H1 (cell line): Measurements from ENCODE around the gene ZNF536. TPM values are rescaled to one million over a fixed set of nuclear protein-coding genes. Genes with fewer than 3 reads are reported as not detected.

ENCODE experiments used
- CTCF ChIA-PET: fragments of 300-600 bp; sonication (Branson Sonifier 250); formaldehyde crosslinking; loops from one replicate; lab custom pipeline; 2021; ENCODE audit not compliant: partially characterized antibody; lab: Charles Lee
- POLR2A ChIA-PET: fragments of 300-600 bp; sonication (Branson Sonifier 250); formaldehyde crosslinking; loops from one replicate; lab custom pipeline; 2021; ENCODE audit warnings: inconsistent platforms; ENCODE audit not compliant: partially characterized antibody; lab: Charles Lee
- DNase-seq, 2 experiments: peaks; one replicate each; pipeline versions ENCODE4 v3.0.0 to v3.0.0-alpha.2; 2010 to 2022; ENCODE audit warnings: low spot score in 2 of 2, low read depth in 1 of 2, mixed read lengths in 1 of 2
- FAIRE-seq: peaks from 2 replicates; lab custom pipeline; 2011; peaks lifted over from hg19 to GRCh38; lab: Jason Lieb, UNC
- H2AFZ ChIP-seq: 2 replicates; pipeline ENCODE4 v1.8.1; 2012; ENCODE audit warnings: low read length, inconsistent platforms
- H2AK5ac ChIP-seq: 2 replicates; pipeline ENCODE4 v1.6.1; 2013; ENCODE audit warnings: low read depth, low read length
- H2BK120ac ChIP-seq: replicated peaks from 2 replicates; pipeline ENCODE3; 2013; ENCODE audit warnings: low read depth, low read length, inconsistent platforms
- H2BK12ac ChIP-seq: 2 replicates; pipeline ENCODE4 v1.6.1; 2013; ENCODE audit warnings: low read depth, low read length
- H2BK15ac ChIP-seq: 2 replicates; pipeline ENCODE4 v1.6.1; 2013; ENCODE audit warnings: low read length
- H2BK20ac ChIP-seq: 2 replicates; pipeline ENCODE4 v1.6.1; 2013; ENCODE audit warnings: low read length
- H2BK5ac ChIP-seq: 2 replicates; pipeline ENCODE4 v1.6.1; 2013; ENCODE audit warnings: low read depth, low read length
- H3K14ac ChIP-seq: 2 replicates; pipeline ENCODE4 v1.6.1; 2013; ENCODE audit warnings: inconsistent platforms; ENCODE audit not compliant: insufficient read length
- H3K18ac ChIP-seq: 2 replicates; pipeline ENCODE4 v1.6.1; 2013; ENCODE audit warnings: low read length; ENCODE audit errors: extremely low read depth
- H3K23ac ChIP-seq: 2 replicates; pipeline ENCODE4 v1.6.1; 2013; ENCODE audit warnings: inconsistent platforms; ENCODE audit not compliant: insufficient read length
- H3K23me2 ChIP-seq: 2 replicates; pipeline ENCODE4 v1.6.1; 2013; ENCODE audit warnings: low read depth, low read length
- H3K27ac ChIP-seq: 2 replicates; pipeline ENCODE4 v1.6.1; 2011; ENCODE audit warnings: low read depth, low read length, inconsistent platforms
- H3K27me3 ChIP-seq, 4 experiments: replicated peaks in 1 of 4; 1 replicate in 1 of 4; 2 replicates in 3 of 4; pipeline versions ENCODE4 v1.6.1 to v1.8.1; 2011 to 2013; ENCODE audit warnings: low read length in 3 of 4, mild to moderate bottlenecking in 3 of 4, inconsistent platforms in 2 of 4, mixed read lengths in 2 of 4, moderate library complexity in 1 of 4; ENCODE audit not compliant: control insufficient read depth in 3 of 4, insufficient read depth in 3 of 4; ENCODE audit errors: extremely low read depth in 1 of 4
- H3K36me3 ChIP-seq, 4 experiments: 2 replicates each; pipeline versions ENCODE4 v1.6.1 to v1.8.1; 2011 to 2013; ENCODE audit warnings: mild to moderate bottlenecking in 4 of 4, low read length in 3 of 4, moderate library complexity in 2 of 4, control low read depth in 1 of 4, inconsistent platforms in 1 of 4; ENCODE audit not compliant: insufficient read depth in 4 of 4, control insufficient read depth in 2 of 4
- H3K4ac ChIP-seq: replicated peaks from 2 replicates; pipeline ENCODE3; 2013; ENCODE audit warnings: low read length, low read depth, mixed read lengths, inconsistent platforms; ENCODE audit not compliant: insufficient read length
- H3K4me1 ChIP-seq, 4 experiments: replicated peaks in 1 of 4; 1 replicate in 1 of 4; 2 replicates in 3 of 4; pipeline versions ENCODE4 v1.6.1 to v1.8.1; 2011 to 2013; ENCODE audit warnings: low read length in 3 of 4, inconsistent platforms in 2 of 4, mixed read lengths in 1 of 4; ENCODE audit not compliant: insufficient read depth in 4 of 4, control insufficient read depth in 3 of 4
- H3K4me2 ChIP-seq, 2 experiments: 2 replicates each; pipeline versions ENCODE4 v1.6.1 to v1.8.1; 2011 to 2013; ENCODE audit warnings: low read depth in 2 of 2, low read length in 2 of 2, control low read depth in 1 of 2, inconsistent platforms in 1 of 2, mild to moderate bottlenecking in 1 of 2; ENCODE audit not compliant: insufficient read depth in 1 of 2
- H3K4me3 ChIP-seq, 4 experiments: fragments of 200-600, 300-600 bp in 1 of 4; sonication (generic), shearing (Covaris generic), sonication (Bioruptor Twin) in 1 of 4; 2 replicates each; pipeline versions ENCODE4 v1.5.1 to v1.8.1; 2011 to 2016; ENCODE audit warnings: low read length in 4 of 4, low read depth in 3 of 4, control low read depth in 2 of 4, inconsistent platforms in 2 of 4, mild to moderate bottlenecking in 2 of 4, mixed read lengths in 1 of 4, moderate library complexity in 1 of 4; ENCODE audit not compliant: insufficient read depth in 2 of 4; ENCODE audit errors: extremely low read depth in 1 of 4
- H3K56ac ChIP-seq: replicated peaks from 2 replicates; pipeline ENCODE3; 2013; ENCODE audit warnings: low read depth, mild to moderate bottlenecking, mixed read lengths, low read length, inconsistent platforms; ENCODE audit not compliant: insufficient read length
- H3K79me1 ChIP-seq: 2 replicates; pipeline ENCODE4 v1.6.1; 2013; ENCODE audit warnings: low read depth, low read length, control low read depth
- H3K79me2 ChIP-seq, 2 experiments: 2 replicates each; pipeline versions ENCODE4 v1.6.1 to v1.8.1; 2012 to 2013; ENCODE audit warnings: low read length in 2 of 2, mild to moderate bottlenecking in 2 of 2, inconsistent platforms in 1 of 2; ENCODE audit not compliant: insufficient read depth in 2 of 2, control insufficient read depth in 1 of 2
- H3K9ac ChIP-seq, 4 experiments: replicated peaks in 1 of 4; 1 replicate in 1 of 4; 2 replicates in 3 of 4; pipeline versions ENCODE4 v1.6.1 to v1.8.1; 2011 to 2013; ENCODE audit warnings: low read depth in 3 of 4, low read length in 3 of 4, control low read depth in 2 of 4, mild to moderate bottlenecking in 2 of 4, moderate library complexity in 2 of 4, inconsistent platforms in 1 of 4; ENCODE audit errors: extremely low read depth in 1 of 4
- H3K9me3 ChIP-seq, 2 experiments: 2 replicates each; pipeline versions ENCODE4 v1.6.1 to v1.8.1; 2012 to 2013; ENCODE audit warnings: mild to moderate bottlenecking in 2 of 2, moderate library complexity in 2 of 2, control low read depth in 1 of 2, inconsistent platforms in 1 of 2, low read depth in 1 of 2, low read length in 1 of 2, mixed read lengths in 1 of 2; ENCODE audit not compliant: insufficient read depth in 2 of 2
- H4K20me1 ChIP-seq, 2 experiments: replicated peaks in 1 of 2; 2 replicates each; pipeline versions ENCODE3 to v1.8.1; 2011 to 2013; ENCODE audit warnings: inconsistent platforms in 2 of 2, low read length in 2 of 2, mild to moderate bottlenecking in 1 of 2; ENCODE audit not compliant: insufficient read depth in 2 of 2, control insufficient read depth in 1 of 2
- H4K5ac ChIP-seq: 2 replicates; pipeline ENCODE4 v1.6.1; 2013; ENCODE audit warnings: low read length, low read depth, mixed read lengths, inconsistent platforms; ENCODE audit not compliant: insufficient read length
- H4K8ac ChIP-seq: 2 replicates; pipeline ENCODE4 v1.8.0; 2013; ENCODE audit warnings: mild to moderate bottlenecking, moderate library complexity, low read length, inconsistent platforms; ENCODE audit not compliant: insufficient read depth; ENCODE audit errors: extremely low read depth
- H4K91ac ChIP-seq: replicated peaks from 2 replicates; pipeline ENCODE3; 2013; ENCODE audit warnings: low read length, mixed read lengths, inconsistent platforms; ENCODE audit not compliant: insufficient read length
- ATF2 ChIP-seq: IDR thresholded peaks from 2 replicates; pipeline ENCODE4 v1.6.1; 2012; ENCODE audit warnings: low read length, inconsistent platforms
- HDAC2 ChIP-seq, 2 experiments: fragments of 300-600 bp in 1 of 2; sonication (generic) in 1 of 2; IDR thresholded peaks; 2 replicates each; pipeline ENCODE4 v1.6.1; 2011 to 2012; ENCODE audit warnings: low read depth in 2 of 2, low read length in 2 of 2, mild to moderate bottlenecking in 2 of 2, moderate library complexity in 2 of 2, borderline replicate concordance in 1 of 2, inconsistent platforms in 1 of 2
- HDAC6 ChIP-seq: IDR thresholded peaks from one replicate; pipeline ENCODE4 v1.7.1; 2012; ENCODE audit warnings: low read depth, mild to moderate bottlenecking, inconsistent platforms, low read length, moderate library complexity
- KDM1A ChIP-seq: fragments of 200-600, 300-600 bp; sonication (generic); IDR thresholded peaks from 2 replicates; pipeline ENCODE4 v1.7.1; 2016; ENCODE audit warnings: mild to moderate bottlenecking, low read length, borderline replicate concordance
- POU5F1 ChIP-seq: IDR thresholded peaks from 2 replicates; pipeline ENCODE4 v1.6.1; 2011; ENCODE audit warnings: low read depth, mild to moderate bottlenecking, low read length, moderate library complexity
- RNF2 ChIP-seq: fragments of 200-900, 300-1000 bp; sonication (generic); IDR thresholded peaks from 2 replicates; pipeline ENCODE4 v1.7.1; 2016; ENCODE audit warnings: borderline replicate concordance, low read depth, mild to moderate bottlenecking, antibody characterized with exemption, low read length; ENCODE audit not compliant: poor library complexity, severe bottlenecking; ENCODE audit errors: missing control alignments
- SAP30 ChIP-seq: fragments of 300-600 bp; sonication (generic); IDR thresholded peaks from 2 replicates; pipeline ENCODE4 v1.7.1; 2012; ENCODE audit warnings: low read length, moderate library complexity, mild to moderate bottlenecking, inconsistent platforms; ENCODE audit not compliant: insufficient read depth, insufficient replicate concordance
- SP4 ChIP-seq: IDR thresholded peaks from 2 replicates; pipeline ENCODE4 v1.6.1; 2012; ENCODE audit warnings: low read length, inconsistent platforms
- TAF1 ChIP-seq: IDR thresholded peaks from 2 replicates; pipeline ENCODE4 v1.6.1; 2011; ENCODE audit warnings: mild to moderate bottlenecking, low read depth, low read length
- TAF7 ChIP-seq: optimal IDR thresholded peaks from 2 replicates; pipeline ENCODE3; 2011; ENCODE audit warnings: low read depth, mild to moderate bottlenecking, inconsistent platforms, low read length, moderate library complexity, borderline replicate concordance
- YY1 ChIP-seq: IDR thresholded peaks from 2 replicates; pipeline ENCODE4 v1.6.1; 2011; ENCODE audit warnings: low read depth, mild to moderate bottlenecking, low read length
- ZNF274 ChIP-seq: IDR thresholded peaks from 2 replicates; pipeline ENCODE4 v1.7.0; 2012; ENCODE audit warnings: low read length, borderline replicate concordance; ENCODE audit errors: extremely low read depth
- WGBS, 2 experiments: shearing (Covaris generic) in 1 of 2; methylation state at CpG; one replicate each; pipeline versions ENCODE4 v1.1.6 to v1.1.7; 2013 to 2015; ENCODE audit warnings: low lambda C conversion rate in 2 of 2, mixed read lengths in 2 of 2, inconsistent platforms in 1 of 2, low coverage in 1 of 2, missing lambda C conversion rate in 1 of 2; ENCODE audit not compliant: insufficient replicate concordance in 2 of 2, insufficient coverage in 1 of 2, insufficient read length in 1 of 2; ENCODE audit errors: extremely low coverage in 1 of 2, missing lambda C conversion rate in 1 of 2; 5-methylcytosine and 5-hydroxymethylcytosine counted together
- polyA plus RNA-seq, 7 experiments: library from polyadenylated mRNA; depleted of rRNA in 3 of 7; stranded (reverse) in 5 of 7; unstranded in 2 of 7; fragments of >200 nt in 5 of 7; fragments of 200-250 nt in 2 of 7; gene quantifications; 1 replicate in 5 of 7; 2 replicates in 1 of 7; 4 replicates in 1 of 7; pipeline versions ENCODE4 v1.2.1 to v1.2.3, GENCODE V29; 2011 to 2013; ENCODE audit warnings: missing spikeins in 2 of 7, mixed read lengths in 2 of 7
- total RNA-seq: library from RNA; stranded (reverse); fragmentation: NEBNext Ultra II Directional; extraction: Animal tissue kit (Norgen Biotek cat#: 25700); gene quantifications from 2 replicates; pipeline ENCODE4 v1.2.1, GENCODE V29; 2021

ZNF536 gene
- total and polyA plus RNA-seq, 2 of the 8 experiments (the other 6 are each of a cell fraction or from before 2014, with no cell fraction given) = 0.09 to 0.11 TPM

- Histone ChIP-seq H2BK12ac (no peak overlapping the region), H2AK5ac (no peak overlapping the region), H3K79me2 (no peaks in the 10 kb centered on the region), H3K18ac (no peak overlapping the region), H3K56ac (no peak overlapping the region), H3K4me1 (no peaks in the 10 kb centered on the region), H2BK20ac (no peak overlapping the region), H3K9me3 (no peaks in the 10 kb centered on the region), H4K8ac (no peak overlapping the region), H2BK15ac (no peak overlapping the region), H3K23me2 (no peaks in the 10 kb centered on the region), H3K79me1 (no peaks in the 10 kb centered on the region), H3K23ac (no peak overlapping the region), H3K4me2 (no peak overlapping the region), H3K27me3 (no peaks in the 10 kb centered on the region), H2BK5ac (no peak overlapping the region), H3K27ac (no peak overlapping the region), H2AFZ (no peak overlapping the region), H4K91ac (no peak overlapping the region), H3K9ac (no peak overlapping the region), H4K5ac (no peak overlapping the region), H3K36me3 (no peaks in the 10 kb centered on the region), H3K14ac (no peak overlapping the region), H4K20me1 (no peaks in the 10 kb centered on the region), H2BK120ac (no peak overlapping the region), H3K4me3 (no peak overlapping the region), H3K4ac (no peak overlapping the region)
- CTCF ChIA-PET = no interaction called here
- FAIRE-seq = no peak
- POLR2A ChIA-PET = interaction anchor here (1.2 kb wide), 1 partner anchor 9 kb away, joined by 3 read pairs; no protein-coding TSS in a partner anchor
- DNase-seq = peak in 1 of 2 experiments; percentile 20
- WGBS, 2 experiments = 82% methylated on average over 2 of the region's 3 CpGs; no CpG with 5 or more reads in 1 of the 2 experiments
- TF ChIP-seq ZNF274 = no peak
- no peak for TF ChIP-seq HDAC6
- TF ChIP-seq SAP30 = no peak
- TF ChIP-seq TAF7 = no peak
- TF ChIP-seq ATF2 = no peak
- TF ChIP-seq POU5F1 = no peak
- TF ChIP-seq KDM1A = no peak
- no peak for TF ChIP-seq TAF1
- TF ChIP-seq SP4 = no peak
- TF ChIP-seq HDAC2 (IDR thresholded peaks at IDR 0.05; ENCODE audit: borderline replicate concordance in 1 of 2, low read depth in 2 of 2, low read length in 2 of 2) = no peak
- TF ChIP-seq YY1 = no peak
- no peak for TF ChIP-seq RNF2
These were observed 56.7 kb downstream of the ZNF536 start for GRCh38 chr19:30428844-30429243.
